ENCODE measurements around the gene PIK3R3.
"Not testable (repeated sequence)": the region's sequence is repeated elsewhere in the genome, so short reads cannot be mapped to it uniquely, and the experiment has no call there.

PIK3R3 gene

GRCh38 chr1:46102769-46103476, 29.5 kb downstream of the PIK3R3 start:
- no peak for DNase-seq (ENCODE audit: low read depth)

GRCh38 chr1:46099215-46099614, 33.2 kb downstream of the PIK3R3 start:
- DNase-seq (ENCODE audit: low read depth) = no peak

GRCh38 chr1:46098027-46098712, 34.3 kb downstream of the PIK3R3 start:
- DNase-seq (ENCODE audit: low read depth) = no peak

- no peak for DNase-seq (ENCODE audit: low read depth)
Observed at GRCh38 chr1:46097149-46097472, 35.3 kb downstream of the PIK3R3 start.

- DNase-seq (ENCODE audit: low read depth) = no peak
Observed at GRCh38 chr1:46096269-46097148, 35.9 kb downstream of the PIK3R3 start.

GRCh38 chr1:46095110-46095509, 37.3 kb downstream of the PIK3R3 start:
- DNase-seq (ENCODE audit: low read depth) = not testable (repeated sequence)

- DNase-seq (ENCODE audit: low read depth) = no peak
Observed at GRCh38 chr1:46094471-46095005, 37.9 kb downstream of the PIK3R3 start.

GRCh38 chr1:46093832-46094231, 38.6 kb downstream of the PIK3R3 start:
- DNase-seq (ENCODE audit: low read depth) = not testable (repeated sequence)

GRCh38 chr1:46087891-46088290, 44.5 kb downstream of the PIK3R3 start:
- DNase-seq (ENCODE audit: low read depth) = no peak

GRCh38 chr1:46086576-46086975, 45.9 kb downstream of the PIK3R3 start:
- no peak for DNase-seq (ENCODE audit: low read depth)

GRCh38 chr1:46084553-46085451, 47.6 kb downstream of the PIK3R3 start:
- no peak for DNase-seq (ENCODE audit: low read depth)

- DNase-seq (ENCODE audit: low read depth) = no peak
Observed at GRCh38 chr1:46083579-46083978, 48.9 kb downstream of the PIK3R3 start.

- no peak for DNase-seq (ENCODE audit: low read depth)
Observed at GRCh38 chr1:46081619-46082018, 50.8 kb downstream of the PIK3R3 start.

- no peak for DNase-seq (ENCODE audit: low read depth)
Observed at GRCh38 chr1:46081206-46081605, 51.2 kb downstream of the PIK3R3 start.

- no peak for DNase-seq (ENCODE audit: low read depth)
Observed at GRCh38 chr1:46080257-46080656, 52.2 kb downstream of the PIK3R3 start.

- no peak for DNase-seq (ENCODE audit: low read depth)
Observed at GRCh38 chr1:46077644-46078043, 54.8 kb downstream of the PIK3R3 start.

- no peak for DNase-seq (ENCODE audit: low read depth)
Observed at GRCh38 chr1:46076343-46076742, 56.1 kb downstream of the PIK3R3 start.

GRCh38 chr1:46072975-46073374, 59.5 kb downstream of the PIK3R3 start:
- DNase-seq (ENCODE audit: low read depth) = no peak

GRCh38 chr1:46070164-46070814, 62.1 kb downstream of the PIK3R3 start:
- no peak for DNase-seq (ENCODE audit: low read depth)

GRCh38 chr1:46068525-46068924, 63.9 kb downstream of the PIK3R3 start:
- DNase-seq (ENCODE audit: low read depth) = no peak

- no peak for DNase-seq (ENCODE audit: low read depth)
Observed at GRCh38 chr1:46067652-46068051, 64.8 kb downstream of the PIK3R3 start.
